ENCODE results near the gene SAMD1.

Gene SAMD1

DNA sequence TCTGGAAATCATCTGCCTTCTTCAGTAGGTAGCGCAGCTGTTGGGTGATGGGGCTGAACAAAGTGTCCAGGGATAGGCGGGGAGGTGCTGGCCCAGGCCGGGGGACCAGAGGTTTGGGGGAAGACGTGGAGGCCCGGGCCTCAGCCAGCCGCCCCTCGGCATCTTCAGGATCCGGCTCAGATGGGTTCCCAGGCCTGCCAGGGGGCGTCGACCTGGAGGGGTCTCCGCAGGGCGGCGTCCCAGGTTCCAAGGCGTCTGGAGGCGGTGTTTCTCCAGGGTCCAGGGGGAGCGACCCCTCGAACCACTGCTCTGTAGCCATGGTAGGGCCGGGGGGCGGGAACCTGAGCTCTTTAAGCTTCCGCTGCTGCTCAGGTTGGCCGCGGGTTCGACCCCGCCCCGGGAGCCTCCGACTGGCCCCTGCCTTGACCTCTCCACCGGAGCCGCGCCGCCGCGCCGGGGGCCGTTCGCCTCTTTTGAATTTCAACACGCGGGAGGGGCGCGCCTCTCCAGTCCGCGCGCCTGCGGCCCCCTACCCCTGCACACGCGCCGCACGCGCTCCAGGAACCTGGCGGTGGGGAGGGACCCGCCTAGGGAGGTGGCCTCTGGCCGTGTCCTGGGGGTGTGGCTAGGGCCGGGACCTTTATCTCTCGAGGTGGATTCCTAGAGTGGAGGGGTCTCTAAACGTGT lies 5.1 kb downstream of the SAMD1 start, which contains the start of gene C19orf67:
C19orf67 (minus strand) TSS at position 475 of the 687 bp plus-strand sequence; CDS start at position 319, 156 bp downstream.
- TF ChIP-seq GABPA (IDR thresholded peaks at IDR 0.05; ENCODE audit: low read depth) (no peak), SPI1 (IDR thresholded peaks at IDR 0.05; ENCODE audit: borderline replicate concordance, low read depth) (no peak), REST (IDR thresholded peaks at IDR 0.05; ENCODE audit: insufficient replicate concordance, low read depth) (no peak)
- Histone ChIP-seq H3K4me3 (replicated peaks; ENCODE audit: insufficient read depth, low read length) (no peak within 1 kb of the TSS), H3K27me3 (ENCODE audit: insufficient read depth, poor library complexity, severe bottlenecking) (no peaks in the 10 kb centered on the region)

DNA sequence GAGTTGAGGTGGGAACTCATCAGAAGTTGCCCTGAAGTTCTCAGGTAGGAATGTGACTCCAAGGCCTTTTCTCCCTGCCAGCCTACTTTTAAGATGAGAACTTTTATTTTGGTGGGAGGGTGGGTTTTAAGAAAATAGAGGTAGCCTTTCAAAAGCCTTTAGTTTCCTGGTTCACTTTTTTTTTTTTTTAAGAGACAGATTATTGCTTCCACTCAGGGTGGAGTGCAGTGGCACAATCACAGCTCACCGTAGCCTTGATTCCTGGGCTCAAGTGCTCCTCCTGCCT lies 7.9 kb downstream of the SAMD1 start:
- no peak for DNase-seq (ENCODE audit: low read depth in 1 of 2, low spot score in 1 of 2)
- H3K27me3 ChIP-seq (ENCODE audit: insufficient read depth, poor library complexity, severe bottlenecking) = no peaks in the 10 kb centered on the region
- TF ChIP-seq SPI1 (IDR thresholded peaks at IDR 0.05; ENCODE audit: borderline replicate concordance, low read depth) = no peak
- no peak for TF ChIP-seq POLR2AphosphoS5 (IDR thresholded peaks at IDR 0.05; ENCODE audit: low read depth)
- TF ChIP-seq CTCF (IDR thresholded peaks at IDR 0.05; ENCODE audit: insufficient read depth, low read length) = no peak
- no peak overlapping the region for H3K4me3 ChIP-seq (replicated peaks; ENCODE audit: insufficient read depth, low read length)
- H3K27ac ChIP-seq (replicated peaks) = no peak overlapping the region

More for the DNA sequence above, 5.1 kb downstream of the SAMD1 start, which contains the start of gene C19orf67:
- DNase-seq (ENCODE audit: low read depth in 1 of 2, low spot score in 1 of 2) = no peak
- H3K27ac ChIP-seq (replicated peaks) = no peak within 1 kb of the TSS

DNA sequence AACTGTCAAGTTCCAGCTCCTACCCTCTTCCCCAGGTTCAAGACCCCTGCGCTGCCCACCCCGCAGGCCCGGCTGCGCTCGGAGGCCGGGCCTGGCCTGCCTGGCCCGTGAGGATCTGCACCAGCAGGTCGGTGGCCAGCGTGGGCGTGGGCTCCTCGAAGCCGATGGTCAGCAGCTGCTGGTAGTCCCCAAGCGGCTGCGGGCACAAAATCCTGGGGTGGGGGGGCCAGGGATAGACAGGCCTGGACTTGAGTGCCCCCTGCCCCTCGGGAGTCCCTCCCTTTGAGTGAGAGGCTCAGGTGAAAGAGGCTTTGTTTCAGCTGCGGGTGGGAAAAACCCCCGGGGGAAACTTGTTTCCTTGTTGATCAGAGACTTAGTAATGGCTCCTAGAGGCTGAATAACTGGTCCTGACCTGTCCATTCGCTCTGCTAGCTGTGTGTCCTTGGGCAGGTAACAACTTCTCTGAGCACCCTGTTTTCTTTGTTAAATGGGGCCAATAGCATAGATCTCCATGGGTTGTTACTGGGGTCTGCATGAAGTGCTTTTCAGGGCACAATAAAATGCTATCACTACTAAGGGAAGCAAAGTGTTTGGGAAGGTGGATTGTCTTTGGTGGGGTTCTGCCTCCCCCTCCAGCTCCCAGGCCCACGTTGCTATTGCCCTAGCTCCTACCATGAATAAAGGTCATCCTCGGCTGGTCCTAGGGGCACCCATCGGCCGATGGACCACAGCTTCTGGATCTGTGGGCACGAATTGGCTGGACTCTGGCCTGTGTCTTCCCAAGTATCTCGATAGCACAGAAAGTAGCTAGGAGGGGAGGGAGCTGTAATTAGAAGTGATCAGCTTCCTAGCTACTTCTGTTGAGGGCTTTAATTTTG lies 8.5 kb downstream of the SAMD1 start:
- peak overlapping the region; percentile 54 for H3K4me3 ChIP-seq (replicated peaks; ENCODE audit: insufficient read depth, low read length)
- no peak for DNase-seq (ENCODE audit: low read depth in 1 of 2, low spot score in 1 of 2)
- H3K27ac ChIP-seq (replicated peaks) = peak overlapping the region; percentile 56
- no peaks in the 10 kb centered on the region for H3K27me3 ChIP-seq (ENCODE audit: insufficient read depth, poor library complexity, severe bottlenecking)
- TF ChIP-seq GABPA (IDR thresholded peaks at IDR 0.05; ENCODE audit: low read depth) (no peak), SPI1 (IDR thresholded peaks at IDR 0.05; ENCODE audit: borderline replicate concordance, low read depth) (no peak), REST (IDR thresholded peaks at IDR 0.05; ENCODE audit: insufficient replicate concordance, low read depth) (no peak), CTCF (IDR thresholded peaks at IDR 0.05; ENCODE audit: insufficient read depth, low read length) (no peak), POLR2AphosphoS5 (IDR thresholded peaks at IDR 0.05; ENCODE audit: low read depth) (no peak)

Data from HL-60 (cell line).